ENCODE measurements around the gene DEAF1.
"Not testable (repeated sequence)": the region's sequence is repeated elsewhere in the genome, so short reads cannot be mapped to it uniquely, and the experiment has no call there.

Gene DEAF1

GRCh38 chr11:694563-695287 is at the start of gene DEAF1:
Gene DEAF1, minus strand, starts transcription at chr11:695222. Its CDS starts 175 bp downstream, at chr11:695047.
- peak; percentile 53 for DNase-seq (ENCODE audit: low spot score)
- no peak for FAIRE-seq

GRCh38 chr11:742571-743201 is 47.7 kb upstream of the DEAF1 start:
- FAIRE-seq: no peak

GRCh38 chr11:742156-742546 is 47.1 kb upstream of the DEAF1 start:
- DNase-seq (ENCODE audit: low spot score) (no peak), FAIRE-seq (no peak)

More at GRCh38 chr11:742571-743201, 47.7 kb upstream of the DEAF1 start:
- DNase-seq (ENCODE audit: low spot score): no peak

GRCh38 chr11:737899-738298 is 42.9 kb upstream of the DEAF1 start:
- DNase-seq (ENCODE audit: low spot score); FAIRE-seq: not testable (repeated sequence)

- no peak for FAIRE-seq
- no peak for DNase-seq (ENCODE audit: low spot score)
Observed at GRCh38 chr11:737366-737765, 42.3 kb upstream of the DEAF1 start.

GRCh38 chr11:734541-734940 is 39.5 kb upstream of the DEAF1 start:
- DNase-seq (ENCODE audit: low spot score); FAIRE-seq: not testable (repeated sequence)

- no peak for DNase-seq (ENCODE audit: low spot score)
- FAIRE-seq: no peak
Observed at GRCh38 chr11:733072-733471, 38.0 kb upstream of the DEAF1 start.

GRCh38 chr11:729492-730074 is 34.6 kb upstream of the DEAF1 start:
- DNase-seq (ENCODE audit: low spot score) (no peak), FAIRE-seq (no peak)

- no peak for DNase-seq (ENCODE audit: low spot score)
- FAIRE-seq: no peak
Observed at GRCh38 chr11:728901-729491, 34.0 kb upstream of the DEAF1 start.

GRCh38 chr11:727859-728748 is 33.1 kb upstream of the DEAF1 start:
- DNase-seq (ENCODE audit: low spot score) (peak; percentile 88), FAIRE-seq (no peak)

- FAIRE-seq (no peak), DNase-seq (ENCODE audit: low spot score) (no peak)
Observed at GRCh38 chr11:727281-727701, 32.3 kb upstream of the DEAF1 start.

- FAIRE-seq (no peak), DNase-seq (ENCODE audit: low spot score) (no peak)
Observed at GRCh38 chr11:726278-727220, 31.5 kb upstream of the DEAF1 start.

GRCh38 chr11:725624-726202 is 30.7 kb upstream of the DEAF1 start:
- FAIRE-seq (no peak), DNase-seq (ENCODE audit: low spot score) (no peak)

GRCh38 chr11:724778-725386 is 29.9 kb upstream of the DEAF1 start:
- no peak for DNase-seq (ENCODE audit: low spot score)
- FAIRE-seq: no peak

- DNase-seq (ENCODE audit: low spot score) (no peak), FAIRE-seq (no peak)
Observed at GRCh38 chr11:724049-724777, 29.2 kb upstream of the DEAF1 start.

- no peak for FAIRE-seq
- DNase-seq (ENCODE audit: low spot score): no peak
Observed at GRCh38 chr11:723120-723883, 28.3 kb upstream of the DEAF1 start.

GRCh38 chr11:722346-722811 is 27.4 kb upstream of the DEAF1 start:
- DNase-seq (ENCODE audit: low spot score) (no peak), FAIRE-seq (no peak)

Measured in urothelium cell line (cell line).